Measurements from ENCODE around the gene PLD5. TPM values are rescaled to one million over a fixed set of nuclear protein-coding genes. Genes with fewer than 3 reads are reported as not detected.

The PLD5 gene
- total and polyA plus RNA-seq, 7 donors, result 0.15 to 1.5 (median 0.83) TPM; not detected in 2

GRCh38 chr1:242522304-242522945, 2.1 kb downstream of the PLD5 start:
- no peaks in the 10 kb centered on the region for H3K9me3 ChIP-seq
- peaks cover 18 to 72% (median 28%) of the 10 kb centered on the region in 3 donors for H3K27me3 ChIP-seq
- no peaks in the 10 kb centered on the region for H3K36me3 ChIP-seq
- peaks cover 0 to 20% (median 19%) of the 10 kb centered on the region in 4 donors for H3K4me1 ChIP-seq
- H3K27ac ChIP-seq, result no peak overlapping the region
- WGBS, 2 donors, result 57 to 60% methylated on average over 6 of the region's 6 CpGs
- TF ChIP-seq POLR2A (IDR thresholded peaks at IDR 0.05) (no peak), POLR2AphosphoS5 (IDR thresholded peaks at IDR 0.05) (no peak), EP300 (IDR thresholded peaks at IDR 0.05) (no peak)
- TF ChIP-seq, protein P1, sequence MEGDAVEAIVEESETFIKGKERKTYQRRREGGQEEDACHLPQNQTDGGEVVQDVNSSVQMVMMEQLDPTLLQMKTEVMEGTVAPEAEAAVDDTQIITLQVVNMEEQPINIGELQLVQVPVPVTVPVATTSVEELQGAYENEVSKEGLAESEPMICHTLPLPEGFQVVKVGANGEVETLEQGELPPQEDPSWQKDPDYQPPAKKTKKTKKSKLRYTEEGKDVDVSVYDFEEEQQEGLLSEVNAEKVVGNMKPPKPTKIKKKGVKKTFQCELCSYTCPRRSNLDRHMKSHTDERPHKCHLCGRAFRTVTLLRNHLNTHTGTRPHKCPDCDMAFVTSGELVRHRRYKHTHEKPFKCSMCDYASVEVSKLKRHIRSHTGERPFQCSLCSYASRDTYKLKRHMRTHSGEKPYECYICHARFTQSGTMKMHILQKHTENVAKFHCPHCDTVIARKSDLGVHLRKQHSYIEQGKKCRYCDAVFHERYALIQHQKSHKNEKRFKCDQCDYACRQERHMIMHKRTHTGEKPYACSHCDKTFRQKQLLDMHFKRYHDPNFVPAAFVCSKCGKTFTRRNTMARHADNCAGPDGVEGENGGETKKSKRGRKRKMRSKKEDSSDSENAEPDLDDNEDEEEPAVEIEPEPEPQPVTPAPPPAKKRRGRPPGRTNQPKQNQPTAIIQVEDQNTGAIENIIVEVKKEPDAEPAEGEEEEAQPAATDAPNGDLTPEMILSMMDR (IDR thresholded peaks at IDR 0.05), result no peak
- H3K4me3 ChIP-seq, result no peak overlapping the region
- intact Hi-C loops (cut with DNase I), result no loop called here
- DNase-seq, result no peak

- H3K27me3 ChIP-seq, result peaks cover 0 to 12% (median 0%) of the 10 kb centered on the region in 3 donors
- TF ChIP-seq POLR2A (IDR thresholded peaks at IDR 0.05) (no peak), EP300 (IDR thresholded peaks at IDR 0.05) (no peak), POLR2AphosphoS5 (IDR thresholded peaks at IDR 0.05) (no peak)
- TF ChIP-seq, protein P1 (IDR thresholded peaks at IDR 0.05), result no peak
- DNase-seq, result no peak
- H3K36me3 ChIP-seq, result no peaks in the 10 kb centered on the region
- no peaks in the 10 kb centered on the region for H3K9me3 ChIP-seq
- H3K27ac ChIP-seq, result no peak overlapping the region
- no peak overlapping the region for H3K4me3 ChIP-seq
- intact Hi-C loops (cut with DNase I), result no loop called here
- no peaks in the 10 kb centered on the region for H3K4me1 ChIP-seq
- 38 to 91% methylated on average over 2 of the region's 2 CpGs for WGBS, 2 donors
Measured at GRCh38 chr1:242515555-242515954, 8.9 kb downstream of the PLD5 start.

- Histone ChIP-seq H3K4me1 (no peaks in the 10 kb centered on the region), H3K27me3 (no peaks in the 10 kb centered on the region), H3K9me3 (no peaks in the 10 kb centered on the region), H3K4me3 (no peak overlapping the region), H3K27ac (no peak overlapping the region), H3K36me3 (no peaks in the 10 kb centered on the region)
- intact Hi-C loops (cut with DNase I), result no loop called here
- TF ChIP-seq EP300 (IDR thresholded peaks at IDR 0.05), result no peak
- TF ChIP-seq, protein P1 (IDR thresholded peaks at IDR 0.05), result no peak
- no peak for TF ChIP-seq POLR2A (IDR thresholded peaks at IDR 0.05)
- TF ChIP-seq POLR2AphosphoS5 (IDR thresholded peaks at IDR 0.05), result no peak
- no peak for DNase-seq
- WGBS, 2 donors, result 89 to 91% methylated on average over 12 of the region's 12 CpGs
Measured at GRCh38 chr1:242506724-242507123, 17.8 kb downstream of the PLD5 start.

DNA sequence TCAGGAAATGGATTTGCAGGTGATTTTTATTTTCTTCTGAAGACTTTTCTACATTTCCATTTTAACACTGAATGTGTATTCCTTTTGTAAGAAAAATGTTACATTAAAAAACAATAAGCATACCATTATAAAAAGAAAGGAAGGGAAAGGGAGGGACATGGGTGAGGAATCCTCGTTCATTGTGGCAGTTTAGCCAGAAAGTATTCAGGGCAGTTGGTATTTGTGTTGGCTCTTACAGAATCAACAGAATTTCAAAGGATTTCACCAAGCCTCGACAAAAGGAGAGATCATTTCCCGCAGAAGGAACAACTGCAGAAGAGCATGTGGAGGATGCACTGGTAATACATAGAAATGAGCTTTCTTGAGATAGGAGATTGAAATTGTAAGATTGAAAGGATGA, 35.0 kb downstream of the PLD5 start:
- DNase-seq, result no peak
- Histone ChIP-seq H3K4me3 (no peak overlapping the region), H3K36me3 (no peaks in the 10 kb centered on the region), H3K4me1 (no peaks in the 10 kb centered on the region), H3K27ac (no peak overlapping the region), H3K9me3 (no peaks in the 10 kb centered on the region), H3K27me3 (no peaks in the 10 kb centered on the region)
- TF ChIP-seq POLR2A (IDR thresholded peaks at IDR 0.05) (no peak), POLR2AphosphoS5 (IDR thresholded peaks at IDR 0.05) (no peak), EP300 (IDR thresholded peaks at IDR 0.05) (no peak)
- TF ChIP-seq, protein P1 (IDR thresholded peaks at IDR 0.05), result no peak
- intact Hi-C loops (cut with DNase I), result no loop called here
- WGBS, 2 donors, result 57 to 66% methylated on average over 3 of the region's 3 CpGs

- H3K9me3 ChIP-seq, result peaks cover 0 to 6% (median 1%) of the 10 kb centered on the region in 4 donors
- no peak for DNase-seq
- no peaks in the 10 kb centered on the region for H3K36me3 ChIP-seq
- no peaks in the 10 kb centered on the region for H3K4me1 ChIP-seq
- WGBS, 2 donors, result 18 to 36% methylated on average over 3 of the region's 3 CpGs
- TF ChIP-seq POLR2A (IDR thresholded peaks at IDR 0.05), result no peak
- TF ChIP-seq EP300 (IDR thresholded peaks at IDR 0.05), result no peak
- no peak for TF ChIP-seq POLR2AphosphoS5 (IDR thresholded peaks at IDR 0.05)
- no peaks in the 10 kb centered on the region for H3K27me3 ChIP-seq
- intact Hi-C loops (cut with DNase I), result no loop called here
- H3K4me3 ChIP-seq, result no peak overlapping the region
- H3K27ac ChIP-seq, result no peak overlapping the region
Measured at GRCh38 chr1:242477944-242478343, 46.6 kb downstream of the PLD5 start.
